ENCODE measurements around the gene DLST.

DNA sequence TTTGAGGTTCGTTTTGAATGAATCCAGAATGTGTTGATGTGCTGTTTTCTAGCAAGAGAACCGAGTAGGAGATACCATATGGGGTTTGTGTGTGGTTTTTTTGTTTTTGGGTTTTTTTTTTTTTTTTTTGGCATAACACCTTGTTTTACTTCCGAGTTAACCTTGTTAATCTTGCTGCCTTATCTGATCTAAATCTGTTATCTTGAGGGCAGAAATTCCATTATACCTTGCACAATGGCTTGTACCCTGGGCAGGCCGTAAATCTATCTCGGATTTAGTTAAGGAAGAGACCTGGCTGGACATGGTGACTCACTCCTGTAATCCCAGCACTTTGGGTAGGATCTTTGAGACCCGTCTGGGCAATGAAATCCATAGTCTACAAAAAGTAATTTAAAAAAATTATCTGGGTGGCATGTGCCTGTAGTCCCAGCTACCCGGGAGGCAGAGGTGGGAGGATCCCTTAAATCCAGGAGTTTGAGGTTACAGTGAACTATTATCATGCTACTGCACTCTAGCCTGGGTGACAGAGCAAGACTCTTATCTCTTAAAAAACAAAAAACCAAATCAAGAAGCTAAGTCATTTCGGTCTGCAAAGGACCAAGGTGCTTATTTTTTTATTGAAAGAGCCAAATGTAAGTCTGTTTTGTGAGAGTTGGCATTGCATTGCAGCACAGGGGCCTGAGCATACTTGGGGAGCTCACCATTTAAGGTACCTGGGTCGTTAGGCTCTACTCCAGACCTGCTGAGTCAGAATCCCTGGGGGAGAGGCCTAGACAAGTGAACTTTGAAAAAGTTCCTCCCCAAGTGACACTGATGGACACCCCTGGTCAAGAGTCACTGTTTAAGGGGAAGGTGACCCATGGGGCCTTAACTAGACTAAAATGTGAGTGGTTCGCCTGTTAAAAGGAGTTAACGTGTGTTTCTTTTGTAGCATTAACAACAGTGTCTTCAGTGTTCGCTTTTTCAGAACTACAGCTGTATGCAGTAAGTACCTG, 6.7 kb downstream of the DLST start:
- TF ChIP-seq, protein P1, sequence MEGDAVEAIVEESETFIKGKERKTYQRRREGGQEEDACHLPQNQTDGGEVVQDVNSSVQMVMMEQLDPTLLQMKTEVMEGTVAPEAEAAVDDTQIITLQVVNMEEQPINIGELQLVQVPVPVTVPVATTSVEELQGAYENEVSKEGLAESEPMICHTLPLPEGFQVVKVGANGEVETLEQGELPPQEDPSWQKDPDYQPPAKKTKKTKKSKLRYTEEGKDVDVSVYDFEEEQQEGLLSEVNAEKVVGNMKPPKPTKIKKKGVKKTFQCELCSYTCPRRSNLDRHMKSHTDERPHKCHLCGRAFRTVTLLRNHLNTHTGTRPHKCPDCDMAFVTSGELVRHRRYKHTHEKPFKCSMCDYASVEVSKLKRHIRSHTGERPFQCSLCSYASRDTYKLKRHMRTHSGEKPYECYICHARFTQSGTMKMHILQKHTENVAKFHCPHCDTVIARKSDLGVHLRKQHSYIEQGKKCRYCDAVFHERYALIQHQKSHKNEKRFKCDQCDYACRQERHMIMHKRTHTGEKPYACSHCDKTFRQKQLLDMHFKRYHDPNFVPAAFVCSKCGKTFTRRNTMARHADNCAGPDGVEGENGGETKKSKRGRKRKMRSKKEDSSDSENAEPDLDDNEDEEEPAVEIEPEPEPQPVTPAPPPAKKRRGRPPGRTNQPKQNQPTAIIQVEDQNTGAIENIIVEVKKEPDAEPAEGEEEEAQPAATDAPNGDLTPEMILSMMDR (IDR thresholded peaks at IDR 0.05) = no peak
- TF ChIP-seq POLR2A (IDR thresholded peaks at IDR 0.05) = no peak
